ENCODE data around the gene AGRN.
"Not testable (repeated sequence)": the region's sequence is repeated elsewhere in the genome, so short reads cannot be mapped to it uniquely, and the experiment has no call there.

AGRN gene

DNA sequence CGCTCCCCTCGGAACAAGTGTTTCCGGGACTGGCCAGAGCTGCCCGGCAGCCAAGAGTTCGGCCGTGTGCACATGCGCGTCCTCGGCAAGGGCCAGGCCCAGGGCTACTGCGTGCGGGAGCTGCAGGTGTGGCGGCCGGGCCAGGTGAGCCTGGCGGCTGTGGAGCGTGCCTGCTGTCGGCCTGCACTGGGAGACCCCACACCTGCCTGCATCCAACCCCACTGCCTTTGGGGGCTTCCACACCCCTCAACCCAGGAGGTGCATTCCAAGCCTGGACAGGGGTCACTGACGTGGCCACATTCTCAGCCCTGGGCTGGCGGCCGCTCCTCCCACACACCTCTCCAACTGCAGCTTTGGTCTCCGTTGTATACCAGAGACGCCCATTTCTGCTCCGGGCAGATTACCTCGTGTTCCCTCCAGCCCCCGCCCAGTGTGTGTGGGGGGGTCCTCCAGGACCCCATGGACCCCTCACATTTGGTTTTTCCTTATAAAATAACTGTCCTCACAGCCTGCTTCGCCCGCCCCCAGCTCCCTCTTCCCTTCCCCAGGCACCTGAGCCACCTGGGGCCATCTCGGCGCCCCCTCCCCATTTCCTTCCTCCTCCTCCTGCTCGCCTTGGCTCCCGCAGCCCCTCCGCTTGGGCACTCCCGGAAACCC lies 48.1 kb downstream of the AGRN start:
- no peak for DNase-seq

DNA sequence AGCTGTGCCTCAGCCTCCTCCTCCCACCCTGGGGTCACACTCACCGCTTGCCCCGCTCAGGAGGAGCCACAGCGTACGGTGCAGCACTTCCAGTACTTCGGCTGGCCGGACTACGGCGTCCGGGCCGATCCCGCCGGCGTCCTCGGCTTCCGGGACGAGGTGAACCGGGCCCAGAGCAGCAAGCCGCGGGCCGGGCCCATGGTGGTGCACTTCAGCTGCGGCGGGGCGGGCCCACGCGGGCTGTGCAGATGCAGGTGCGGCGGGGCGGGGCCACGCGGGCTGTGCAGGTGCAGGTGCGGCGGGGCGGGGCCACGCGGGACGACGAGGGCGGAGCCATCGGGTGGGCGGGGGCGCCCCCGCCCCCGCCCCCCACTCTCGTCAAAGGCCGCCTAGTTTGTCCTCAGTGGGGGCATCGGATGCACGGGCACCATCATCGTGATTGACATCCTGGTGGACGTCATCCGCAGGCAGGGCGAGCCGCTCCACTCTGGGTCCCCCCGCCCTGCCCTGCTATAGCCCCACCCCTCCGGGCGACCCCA lies 48.7 kb downstream of the AGRN start:
- DNase-seq, result peak in 1 of 2 experiments; percentile 25

DNA sequence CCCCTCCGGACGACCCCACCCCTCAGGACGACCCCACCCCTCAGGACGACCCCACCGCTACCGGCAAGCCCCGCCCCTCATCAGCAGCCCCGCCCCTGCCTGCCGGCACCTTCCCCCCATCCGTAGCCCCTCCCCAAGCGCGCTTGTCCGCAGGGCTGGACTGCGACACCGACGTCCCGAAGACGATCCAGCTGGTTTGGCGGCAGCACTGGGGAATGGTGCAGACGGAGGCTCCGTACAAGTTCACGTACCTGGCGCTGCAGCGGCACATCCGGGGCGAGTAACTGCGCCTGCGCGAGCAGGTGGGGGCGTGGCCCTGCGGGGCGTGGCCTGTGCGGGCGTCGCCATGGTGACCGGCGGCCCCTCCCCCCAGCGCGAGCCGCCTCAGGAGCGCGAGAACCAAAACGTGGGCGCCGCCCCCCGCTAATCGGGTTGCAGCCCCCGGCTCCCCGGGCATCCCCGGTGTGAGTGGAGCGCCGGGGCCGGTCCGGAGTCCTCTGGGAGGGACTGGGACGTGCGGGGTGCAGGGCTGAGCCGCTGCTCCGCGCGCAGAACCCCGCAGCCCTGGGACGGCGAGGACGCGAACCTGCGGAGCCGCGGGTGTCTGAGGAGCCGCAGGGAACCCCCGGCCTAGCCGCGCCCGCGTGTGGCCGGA lies 49.3 kb downstream of the AGRN start:
- peak; percentile 18 to 39 for DNase-seq

DNA sequence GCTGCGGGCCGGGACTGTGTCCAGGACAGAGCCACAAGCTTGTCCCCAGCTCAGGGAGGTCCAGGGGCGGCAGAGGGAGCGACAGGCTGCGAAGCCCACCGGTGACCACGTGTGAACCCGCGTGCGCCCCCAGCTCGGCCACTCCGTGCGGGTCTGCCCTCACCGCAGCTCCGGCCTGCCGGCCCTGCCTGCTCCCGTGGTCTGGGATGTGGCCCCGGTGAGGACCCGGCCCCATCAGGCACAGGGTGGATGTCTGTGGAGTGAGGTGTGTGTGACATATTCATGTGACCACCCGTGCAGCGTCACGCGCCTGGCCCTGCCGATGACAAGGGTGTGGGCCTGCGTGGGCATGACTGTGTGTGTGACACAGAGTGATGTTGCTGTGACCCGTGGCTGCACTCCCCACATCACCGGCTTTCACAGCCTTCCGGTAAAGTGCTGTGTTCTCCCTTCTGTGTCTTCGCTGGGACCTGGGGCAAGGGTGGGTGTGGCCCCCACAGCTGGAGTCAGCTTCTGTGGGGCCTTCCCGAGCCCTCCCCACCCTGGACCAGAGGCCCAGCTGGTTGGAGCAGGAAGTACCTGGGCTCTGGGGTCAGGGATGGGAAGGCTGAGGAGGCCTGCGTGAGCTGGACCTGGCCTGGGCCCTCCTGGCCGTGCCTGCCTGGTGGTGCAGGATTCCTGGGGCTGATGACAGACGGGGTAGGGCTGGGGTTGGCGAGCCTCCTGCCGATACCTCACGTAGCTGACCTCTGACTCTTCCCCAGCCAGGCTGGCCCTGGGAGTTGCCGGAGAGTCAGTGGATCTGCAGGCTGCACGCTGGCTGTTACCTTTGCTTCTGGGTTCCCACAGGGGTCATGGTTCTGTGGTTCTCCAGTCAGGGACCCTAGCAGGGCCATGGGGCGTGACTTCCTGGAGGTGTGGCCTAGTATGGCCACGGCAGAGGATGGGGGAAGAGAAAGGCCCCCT lies 50.1 kb downstream of the AGRN start:
- DNase-seq, result no peak

DNA sequence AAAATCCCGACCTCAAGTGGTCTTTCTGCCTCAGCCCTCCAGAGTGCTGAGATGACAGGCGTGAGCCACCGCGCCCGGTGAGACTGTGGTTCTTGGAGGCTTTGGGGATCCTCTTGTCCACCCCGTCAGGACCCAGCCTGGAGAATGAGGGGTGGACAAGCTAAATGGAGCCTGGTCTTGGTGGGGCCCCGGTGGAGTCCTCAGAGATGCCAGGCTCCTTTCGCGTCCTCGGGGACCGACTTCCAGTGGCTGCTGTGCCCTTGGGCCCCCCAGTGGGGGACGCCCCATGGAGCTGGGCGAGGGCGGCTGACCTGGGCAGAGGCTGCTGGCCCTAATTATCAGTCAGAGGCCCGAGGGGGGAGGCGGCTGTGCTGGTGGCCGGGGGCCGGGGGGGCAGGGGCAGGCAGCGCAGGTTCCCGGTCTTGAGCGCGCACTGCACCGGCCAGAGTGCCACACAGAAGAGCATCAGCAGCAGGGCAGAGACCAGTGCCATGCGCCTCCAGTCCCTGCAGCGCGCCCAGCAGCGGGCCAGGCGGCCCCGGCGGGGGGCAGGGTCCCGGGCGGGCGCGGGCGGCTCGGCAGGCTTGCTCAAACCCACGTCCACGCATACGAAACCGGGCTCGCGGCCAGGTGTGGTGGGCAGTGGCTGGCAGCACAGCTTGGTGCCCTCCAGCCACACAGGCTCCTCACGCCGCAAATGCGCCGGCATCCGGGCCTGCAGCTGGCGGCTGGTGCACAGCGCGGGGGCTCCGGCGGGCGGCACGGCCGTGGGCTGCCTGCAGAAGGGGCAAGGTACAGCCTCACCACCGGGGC lies 51.8 kb downstream of the AGRN start:
- no peak for DNase-seq

DNA sequence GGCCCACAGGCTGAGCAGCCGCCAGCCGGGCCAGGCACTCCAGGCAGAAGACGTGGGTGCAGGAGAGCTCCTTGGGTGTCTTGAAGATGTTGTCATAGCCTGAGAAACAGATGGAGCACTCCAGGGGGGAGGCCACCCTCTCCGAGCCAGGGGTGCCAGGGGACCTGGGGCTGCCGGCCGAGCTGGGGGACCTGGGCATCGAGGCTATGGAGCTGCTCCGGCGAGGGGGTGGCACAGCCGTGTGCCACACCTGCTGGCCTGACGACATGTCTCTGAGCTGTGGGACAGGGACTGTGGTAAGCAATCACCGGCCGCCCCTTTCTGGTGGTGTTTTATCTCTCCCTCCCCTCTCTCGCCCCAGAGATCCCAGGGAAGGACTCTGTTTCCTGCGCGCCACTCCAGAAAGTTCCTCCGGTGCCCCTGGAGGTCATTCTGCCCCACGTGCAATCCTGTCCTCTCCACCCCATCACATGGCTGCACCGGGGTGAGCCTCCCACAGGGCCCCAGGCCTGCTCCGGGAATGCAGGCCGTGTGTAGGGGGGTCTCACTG lies 52.5 kb downstream of the AGRN start:
- DNase-seq, result no peak

DNA sequence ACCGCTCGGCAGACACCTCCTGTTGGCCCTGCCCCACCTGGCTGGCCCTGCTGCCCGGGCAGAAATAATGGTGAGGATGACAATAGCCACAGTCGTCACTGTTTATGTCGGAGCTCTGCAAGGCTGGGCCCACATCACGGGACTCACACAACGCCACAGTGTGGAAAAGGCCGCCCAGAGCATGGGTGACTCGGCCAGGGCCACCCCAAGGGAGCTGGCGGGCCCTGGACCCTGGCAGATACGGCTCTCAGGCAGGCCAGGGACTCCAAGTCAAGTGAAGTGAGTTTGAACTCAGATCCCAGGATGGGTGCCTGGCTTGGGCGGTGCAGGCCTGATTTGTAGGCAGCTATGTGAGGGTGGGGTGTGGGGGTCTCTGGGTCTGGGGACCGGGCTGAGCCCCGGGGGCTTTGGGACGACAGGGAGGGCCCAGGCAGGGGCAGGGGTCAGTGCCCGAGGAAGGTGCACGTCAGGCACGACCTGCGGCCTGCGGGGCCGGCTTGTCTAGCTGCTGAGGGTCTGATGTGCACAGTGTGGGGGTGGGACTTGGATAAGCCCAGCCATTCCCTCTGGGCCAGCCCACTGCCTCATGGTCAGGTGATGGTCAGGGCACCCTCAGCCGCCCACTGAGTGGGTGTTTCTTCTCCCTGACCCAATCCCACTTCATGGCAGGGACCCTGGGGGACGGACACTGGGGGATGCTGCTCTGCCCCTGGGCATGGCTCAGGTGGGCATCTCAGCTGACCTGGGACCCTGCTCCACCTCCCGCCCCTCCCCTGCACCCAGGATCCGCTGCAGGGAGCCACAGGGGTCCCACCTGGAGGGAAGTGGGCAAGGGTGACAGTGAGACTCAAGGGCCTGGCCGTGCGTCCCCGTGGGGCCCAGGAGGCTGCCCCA lies 53.2 kb downstream of the AGRN start:
- DNase-seq, result no peak

DNA sequence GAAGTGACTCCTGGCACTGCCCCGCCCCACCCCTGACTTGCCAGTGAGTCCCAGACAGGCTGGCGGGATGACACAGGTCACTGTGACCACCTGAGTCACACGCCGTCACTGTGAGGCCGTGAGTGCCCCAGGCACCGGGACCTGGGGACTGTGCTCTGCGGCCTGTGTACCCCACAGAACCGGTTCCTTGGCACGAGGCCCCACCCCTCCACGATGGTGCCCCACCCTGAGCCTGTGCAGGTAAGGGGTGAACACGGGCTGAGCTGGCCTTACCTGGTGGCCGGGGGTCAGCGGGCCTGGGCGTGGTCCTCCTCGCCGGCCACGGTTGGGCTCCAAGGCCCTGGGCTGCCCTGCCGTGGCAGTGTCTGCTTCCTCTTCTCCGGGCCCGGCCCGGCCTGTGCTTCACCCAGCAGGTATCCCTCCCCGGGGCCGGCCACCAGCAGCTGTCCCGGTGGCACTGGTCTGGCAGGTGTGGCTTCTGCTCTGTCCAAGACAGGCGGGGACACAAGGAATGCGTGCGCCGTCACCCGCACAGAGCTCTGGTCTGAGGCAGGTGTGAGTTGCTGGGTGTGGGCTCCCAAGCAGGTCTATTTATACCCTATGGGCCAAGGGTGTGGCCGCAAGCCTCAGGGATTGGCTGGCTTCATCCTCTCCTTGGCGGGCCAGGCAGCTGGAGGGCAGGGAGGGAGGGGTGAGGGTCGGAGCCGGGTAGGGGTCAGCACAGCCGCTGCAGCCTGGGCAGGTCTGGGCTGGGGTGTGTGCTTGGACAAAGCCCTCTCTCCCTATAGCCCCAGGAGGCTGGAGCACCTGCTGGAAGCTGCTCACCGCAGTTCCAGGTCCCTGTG lies 54.0 kb downstream of the AGRN start, which contains the start of gene RNF223:
Gene RNF223, minus strand, starts transcription at position 564 of the 845 bp plus-strand sequence. CDS start 1,740 bp downstream, outside the sequence.
- no peak for DNase-seq

DNA sequence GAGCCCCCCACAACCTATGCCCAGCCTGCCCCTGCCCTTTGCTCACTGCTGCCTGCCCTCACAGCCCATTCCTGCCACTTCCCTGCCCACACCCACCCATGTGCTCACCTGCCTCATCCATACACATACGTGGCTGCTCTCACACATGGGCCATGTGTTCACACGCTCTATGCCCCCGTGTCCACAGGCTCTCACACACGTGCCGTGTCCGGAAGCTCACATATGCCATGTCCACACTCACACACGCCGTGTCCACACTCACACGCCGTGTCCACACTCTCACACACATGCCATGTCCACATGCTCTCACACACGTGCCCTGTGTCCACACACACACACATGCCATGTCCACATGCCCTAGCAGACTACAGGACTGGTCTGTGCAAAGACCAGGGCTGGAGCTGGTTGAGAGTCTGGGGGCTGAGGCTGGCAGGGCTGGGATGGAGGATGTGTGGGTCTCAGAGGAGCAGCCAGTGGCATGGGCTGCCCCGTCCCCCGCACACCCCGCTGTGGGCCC lies 54.8 kb downstream of the AGRN start:
- DNase-seq, result no peak

DNA sequence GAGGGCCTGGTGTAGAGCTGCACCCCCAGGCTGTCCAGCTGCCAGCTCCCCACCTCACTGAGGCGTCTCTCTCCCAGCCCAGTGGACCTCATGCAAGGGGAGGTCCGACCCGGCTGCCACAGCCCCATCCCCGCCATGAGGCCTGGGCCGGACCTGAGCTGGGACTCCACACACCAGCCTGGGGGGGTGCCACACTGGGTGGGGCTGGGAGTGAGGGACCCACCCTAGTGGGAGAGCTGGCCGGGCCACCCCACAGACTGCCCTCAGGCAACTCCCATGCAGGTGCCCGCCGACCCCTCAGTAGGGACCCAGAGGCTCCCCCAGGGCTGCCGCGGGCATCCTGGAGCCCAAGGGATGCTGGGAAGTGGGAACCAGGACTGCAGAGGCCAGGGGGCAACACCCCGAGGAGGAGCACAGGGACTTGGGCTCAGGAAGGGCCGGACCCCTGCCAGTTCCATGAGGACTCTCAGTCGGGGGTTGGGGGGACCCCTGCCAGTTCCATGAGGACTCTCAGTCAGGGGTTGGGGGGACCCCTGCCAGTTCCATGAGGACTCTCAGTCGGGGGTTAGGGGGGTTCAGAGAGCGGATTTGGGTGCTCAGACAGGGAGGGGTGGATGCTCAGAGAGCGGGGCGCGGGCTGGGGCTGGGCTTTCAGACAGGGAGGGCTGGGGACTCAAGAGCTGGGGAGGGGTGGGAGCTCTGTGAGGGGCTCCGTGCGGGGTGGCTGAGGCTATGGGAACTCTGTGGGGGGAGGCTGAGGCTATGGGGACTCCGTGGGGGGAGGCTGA lies 55.4 kb downstream of the AGRN start:
- no peak for DNase-seq

DNA sequence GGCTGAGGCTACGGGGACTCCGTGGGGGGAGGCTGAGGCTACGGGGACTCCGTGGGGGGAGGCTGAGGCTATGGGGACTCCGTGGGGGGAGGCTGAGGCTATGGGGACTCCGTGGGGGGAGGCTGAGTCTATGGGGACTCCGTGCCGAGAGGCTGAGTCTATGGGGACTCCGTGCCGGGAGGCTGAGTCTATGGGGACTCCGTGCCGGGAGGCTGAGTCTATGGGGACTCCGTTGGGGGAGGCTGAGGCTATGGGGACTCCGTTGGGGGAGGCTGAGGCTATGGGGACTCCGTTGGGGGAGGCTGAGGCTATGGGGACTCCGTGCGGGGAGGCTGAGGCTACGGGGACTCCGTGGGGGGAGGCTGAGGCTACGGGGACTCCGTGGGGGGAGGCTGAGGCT lies 57.5 kb downstream of the AGRN start:
- not testable (repeated sequence) for DNase-seq

DNA sequence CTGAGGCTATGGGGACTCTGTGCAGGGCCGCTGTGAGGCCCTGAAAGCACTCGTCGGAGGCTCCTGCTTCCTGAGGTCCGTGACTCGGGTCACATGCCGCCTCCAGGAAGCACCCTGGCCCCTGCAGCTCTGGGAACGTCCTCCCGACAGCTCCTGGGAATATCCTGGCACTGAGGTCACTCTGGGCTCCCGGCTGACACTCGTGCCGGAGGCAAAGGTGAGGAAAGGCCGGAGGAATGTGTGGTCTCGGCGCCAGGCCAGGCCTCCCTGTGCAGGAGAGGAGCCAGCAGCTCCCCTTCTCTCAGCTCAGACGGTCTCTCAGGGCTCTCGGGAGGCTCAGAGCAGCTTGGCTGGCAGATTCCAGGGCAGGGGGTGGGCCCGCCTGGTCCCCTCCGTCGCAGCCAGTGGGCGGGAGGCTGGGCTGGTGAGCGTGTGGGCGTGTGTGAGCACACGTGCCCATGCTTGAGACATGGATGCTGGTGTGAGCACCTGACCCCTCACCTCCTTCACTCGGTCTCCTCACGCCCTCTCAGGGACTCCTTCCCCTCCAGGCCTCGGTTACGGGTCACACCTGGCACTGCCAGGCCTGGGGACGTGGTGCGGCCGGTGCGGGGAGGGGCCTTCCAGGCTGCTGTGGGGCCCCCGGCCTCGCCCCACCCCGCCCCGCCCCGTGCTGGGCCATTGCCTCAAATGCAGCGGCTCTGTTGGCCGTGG lies 59.6 kb downstream of the AGRN start:
- peak; percentile 69 to 82 for DNase-seq

DNA sequence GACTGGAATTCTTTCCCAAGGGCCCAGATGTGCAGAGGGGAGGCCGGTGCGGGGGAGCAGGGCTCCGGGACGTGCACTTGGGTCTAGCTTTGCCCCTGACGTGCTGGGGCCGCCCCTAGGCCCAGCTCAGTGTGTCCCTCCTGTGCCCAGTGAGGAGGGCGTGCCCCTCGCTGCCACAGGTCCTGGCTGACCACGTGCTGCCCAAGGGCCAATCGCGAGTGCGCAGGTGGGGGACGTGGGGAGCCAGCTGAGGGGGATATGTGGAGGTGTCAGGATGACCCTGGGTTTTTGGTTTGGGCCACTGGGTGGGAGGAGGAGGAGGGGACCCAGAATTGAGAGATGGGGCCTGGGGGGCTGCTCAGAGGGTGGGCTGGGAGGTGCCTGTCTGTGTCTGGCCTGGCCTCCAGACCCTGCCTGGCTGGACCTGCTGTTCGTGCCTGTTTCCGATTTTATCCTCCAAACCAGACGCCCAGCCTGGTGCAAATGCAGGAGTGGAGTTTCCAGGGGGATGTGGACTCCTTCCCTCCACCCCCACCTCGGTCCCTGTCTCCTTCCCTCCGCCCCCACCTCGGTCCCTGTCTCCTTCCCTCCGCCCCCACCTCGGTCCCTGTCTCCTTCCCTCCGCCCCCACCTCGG lies 60.3 kb downstream of the AGRN start:
- DNase-seq, result peak in 1 of 2 experiments; percentile 64

DNA sequence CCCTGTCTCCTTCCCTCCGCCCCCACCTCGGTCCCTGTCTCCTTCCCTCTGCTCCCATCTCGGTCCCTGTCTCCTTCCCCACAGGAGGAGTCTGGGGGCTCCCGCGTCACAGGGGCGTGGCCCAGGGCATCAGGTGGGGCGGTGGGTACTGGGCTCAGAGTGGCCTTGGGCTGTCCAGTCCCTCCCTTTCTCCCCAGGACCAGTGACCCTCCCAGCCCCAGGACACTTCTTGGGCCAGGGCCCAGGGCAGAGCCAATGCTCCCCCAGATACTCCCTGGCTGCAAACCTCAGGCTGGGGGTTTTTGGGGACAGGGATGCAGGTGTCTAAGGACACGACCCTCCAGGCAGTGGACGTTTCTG lies 61.0 kb downstream of the AGRN start:
- DNase-seq, result no peak

DNA sequence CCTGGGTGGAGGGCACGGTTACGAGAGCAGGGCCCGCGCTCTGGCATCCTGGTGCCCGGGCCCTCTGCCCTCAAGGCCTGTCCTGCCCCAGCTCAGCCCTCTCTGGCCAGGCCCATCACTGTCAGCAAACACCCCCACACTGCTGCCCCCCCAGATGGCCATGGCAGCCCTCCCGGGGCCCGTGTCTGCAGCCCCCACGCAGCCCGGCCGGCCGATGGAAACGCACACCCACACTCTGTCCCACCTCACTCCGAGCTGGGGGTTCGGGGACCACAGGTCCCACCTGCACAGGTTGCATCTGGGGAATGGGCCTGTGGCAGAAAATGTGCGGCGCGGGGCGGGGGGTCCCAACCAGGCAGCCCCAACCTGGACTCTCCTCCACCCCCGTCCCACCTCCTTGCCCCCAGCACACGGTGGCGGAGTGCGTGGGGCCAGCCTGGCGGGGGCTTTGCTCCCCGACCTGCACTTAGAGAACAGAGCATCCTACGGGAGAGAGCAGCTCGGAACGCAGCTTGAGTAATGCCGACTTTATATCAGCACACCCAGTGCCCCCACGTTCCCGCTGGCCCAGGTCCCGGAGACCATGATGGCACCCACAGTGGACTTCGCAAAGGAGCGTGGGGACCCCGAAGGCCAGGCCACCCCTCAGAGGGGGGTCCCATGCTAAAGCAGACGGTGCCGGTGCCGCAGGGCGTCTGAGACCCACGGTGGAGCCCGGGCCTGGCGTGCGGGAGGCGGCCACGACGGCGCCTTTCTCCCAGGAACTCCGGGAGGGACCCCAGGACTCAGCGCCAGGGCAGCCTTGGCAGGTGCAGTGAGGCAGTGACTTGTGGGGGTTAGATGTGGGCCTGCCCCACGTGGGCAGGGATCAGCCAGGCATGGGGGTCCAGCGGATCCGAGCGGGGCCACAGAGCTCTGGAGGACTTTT lies 61.7 kb downstream of the AGRN start:
- DNase-seq, result no peak

DNA sequence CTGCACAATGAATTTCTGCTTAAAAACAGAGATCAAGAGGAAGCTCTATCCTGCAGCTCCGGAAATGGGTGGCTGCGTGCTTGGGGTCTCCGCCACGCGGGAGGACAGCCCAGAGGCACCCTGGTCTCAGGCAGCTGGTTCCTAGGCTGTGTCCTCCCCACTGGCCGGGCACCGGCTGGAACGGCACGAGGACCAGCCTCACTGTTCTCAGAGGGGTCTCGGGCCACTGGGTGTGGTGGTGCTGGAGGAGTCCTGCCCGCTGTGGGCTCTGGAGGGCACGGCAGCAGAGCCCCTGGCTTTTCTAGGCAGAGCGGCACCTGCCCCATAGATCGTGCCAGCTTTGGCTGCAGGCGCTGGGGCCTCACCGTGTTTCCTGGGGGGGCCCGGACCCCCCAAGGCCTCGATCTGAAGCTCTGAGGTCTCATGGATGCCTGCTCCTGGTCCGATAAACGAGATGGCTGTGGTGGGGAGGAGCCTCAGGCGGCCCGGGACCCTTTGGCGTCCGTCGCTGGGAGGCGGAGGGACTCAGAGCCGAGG lies 62.4 kb downstream of the AGRN start:
- DNase-seq, result no peak

Measured in SW 1271 (cell line).